ENCODE data around the gene FBN3. TPM values are rescaled to one million over a fixed set of nuclear protein-coding genes. Genes with fewer than 3 reads are reported as not detected.

The FBN3 gene
- total RNA-seq, 8 experiments from 2014 or later = 0.07 to 4.8 (median 3.6) TPM; not detected in 2

DNA sequence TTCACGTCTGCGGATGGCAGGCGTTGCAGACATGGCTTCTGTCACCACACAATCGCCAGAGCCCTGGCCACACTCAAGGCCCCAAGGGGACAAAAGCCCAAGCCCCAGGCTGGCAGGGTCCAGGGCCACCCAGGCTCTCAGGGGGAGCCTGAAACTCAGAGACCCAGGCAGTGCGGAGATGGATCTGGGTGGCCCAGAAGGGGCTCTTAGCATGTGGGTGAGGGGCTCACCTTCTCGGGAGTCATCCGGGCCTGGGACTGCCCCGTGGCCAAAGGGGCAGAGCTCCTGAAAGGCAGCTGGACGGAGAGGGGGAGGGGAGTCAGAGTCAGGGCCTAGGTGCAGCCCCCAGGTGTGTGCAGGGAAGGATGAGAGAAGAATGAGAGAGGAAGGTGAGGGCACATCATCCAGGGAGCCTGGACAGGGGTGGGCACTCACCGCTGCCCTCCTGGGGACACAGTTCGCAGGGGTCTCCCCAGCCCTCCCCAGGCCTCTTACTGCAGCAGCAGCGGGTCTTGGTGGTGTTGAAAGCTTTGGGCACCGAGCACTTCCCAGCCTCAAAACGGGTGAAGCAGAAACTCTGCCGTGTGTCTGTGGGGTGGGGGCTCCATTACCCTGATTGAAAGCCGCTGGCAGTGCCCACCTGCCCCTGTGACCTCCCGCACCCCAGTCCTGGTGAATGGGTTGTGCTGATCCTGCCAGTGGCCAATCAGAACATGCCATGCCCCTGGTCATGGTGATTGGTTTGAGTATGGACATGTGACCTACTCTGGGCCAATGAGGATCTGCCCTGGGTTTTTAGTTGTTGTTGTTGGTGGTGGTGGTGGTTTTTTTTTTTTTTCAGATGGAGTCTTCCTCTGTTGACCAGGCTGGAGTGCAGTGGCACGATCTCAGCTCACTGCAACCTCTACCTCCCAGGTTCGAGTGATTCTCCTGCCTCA, 59.5 kb downstream of the FBN3 start:
- H3K4me1 ChIP-seq (replicated peaks in 1 of 2) = peaks cover 11 to 17% of the 10 kb centered on the region in 2 donors
- H3K27ac ChIP-seq = no peak overlapping the region
- in situ Hi-C loops (cut with MboI; ENCODE audit: low pct_unique_long_range_greater_than_20kb in 2 of 9, low sequenced_read_pairs in 9 of 9, unreplicated experiment in 9 of 9) = no loop called here
- 0 to 100% (median 90%) methylated on average over 1 to 8 of the region's 19 CpGs; no CpG with 5 or more reads in 3 of the 10 experiments for WGBS, 10 experiments
- H3K4me3 ChIP-seq = no peak overlapping the region
- no peak for ATAC-seq (replicated peaks in 6 of 8)

GRCh38 chr19:8088752-8089663, 60.4 kb downstream of the FBN3 start:
- 9 to 87% (median 60%) methylated on average over 3 to 7 of the region's 8 CpGs; no CpG with 5 or more reads in 1 of the 10 experiments for WGBS, 10 experiments
- no peak for ATAC-seq (replicated peaks in 6 of 8)

DNA sequence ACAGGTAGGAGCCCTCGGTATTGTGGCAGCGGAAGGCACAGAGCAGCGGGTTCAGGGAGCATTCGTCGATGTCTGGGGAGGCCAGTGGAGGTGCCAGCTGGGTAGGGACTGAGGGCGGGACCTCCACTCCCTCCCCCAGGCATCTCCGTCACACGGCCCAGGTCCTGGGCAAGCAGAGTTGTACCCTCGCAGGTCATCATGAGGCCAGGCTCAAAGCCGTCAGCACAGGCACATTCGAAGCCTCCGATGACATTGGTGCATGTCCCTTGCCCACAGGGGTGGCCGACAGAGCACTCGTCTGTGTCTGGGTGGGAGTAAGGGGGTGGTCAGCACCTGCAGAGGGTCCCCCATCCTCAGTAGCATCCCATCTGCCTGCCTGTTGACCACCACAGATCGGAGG, 61.5 kb downstream of the FBN3 start:
- WGBS, 10 experiments = 69 to 96% (median 87%) methylated on average over 1 to 5 of the region's 15 CpGs; no CpG with 5 or more reads in 5 of the 10 experiments
- H3K4me3 ChIP-seq = no peak overlapping the region
- H3K4me1 ChIP-seq (replicated peaks in 1 of 2) = peaks cover 11 to 17% of the 10 kb centered on the region in 2 donors
- no peak overlapping the region for H3K27ac ChIP-seq
- in situ Hi-C loops (cut with MboI; ENCODE audit: low pct_unique_long_range_greater_than_20kb in 2 of 9, low sequenced_read_pairs in 9 of 9, unreplicated experiment in 9 of 9) = no loop called here
- ATAC-seq (replicated peaks in 6 of 8) = no peak

More at GRCh38 chr19:8088752-8089663, 60.4 kb downstream of the FBN3 start:
- H3K4me1 ChIP-seq (replicated peaks in 1 of 2) = peaks cover 11 to 17% of the 10 kb centered on the region in 2 donors
- H3K4me3 ChIP-seq = no peak overlapping the region
- H3K27ac ChIP-seq = no peak overlapping the region
- in situ Hi-C loops (cut with MboI; ENCODE audit: low pct_unique_long_range_greater_than_20kb in 2 of 9, low sequenced_read_pairs in 9 of 9, unreplicated experiment in 9 of 9) = no loop called here

GRCh38 chr19:8086849-8087248, 62.5 kb downstream of the FBN3 start:
- WGBS, 10 experiments = 88 to 97% (median 90%) methylated on average over 2 to 10 of the region's 13 CpGs; no CpG with 5 or more reads in 6 of the 10 experiments
- no peak for ATAC-seq (replicated peaks in 6 of 8)
- peaks cover 11 to 17% of the 10 kb centered on the region in 2 donors for H3K4me1 ChIP-seq (replicated peaks in 1 of 2)
- in situ Hi-C loops (cut with MboI; ENCODE audit: low pct_unique_long_range_greater_than_20kb in 2 of 9, low sequenced_read_pairs in 9 of 9, unreplicated experiment in 9 of 9) = no loop called here
- no peak overlapping the region for H3K4me3 ChIP-seq
- H3K27ac ChIP-seq = peak overlapping the region in 1 of 2 donors; percentile 12

GRCh38 chr19:8085598-8086408, 63.6 kb downstream of the FBN3 start:
- 6 to 8% methylated on average over 5 to 6 of the region's 20 CpGs; no CpG with 5 or more reads in 8 of the 10 experiments for WGBS, 10 experiments
- in situ Hi-C loops (cut with MboI; ENCODE audit: low pct_unique_long_range_greater_than_20kb in 2 of 9, low sequenced_read_pairs in 9 of 9, unreplicated experiment in 9 of 9) = no loop called here
- Histone ChIP-seq H3K4me1 (replicated peaks in 1 of 2) (peaks cover 11 to 17% of the 10 kb centered on the region in 2 donors), H3K4me3 (no peak overlapping the region), H3K27ac (peak overlapping the region in 1 of 2 donors; percentile 76)
- peak in 5 of 8 experiments; percentile 79 to 87 (median 85) for ATAC-seq (replicated peaks in 6 of 8)

- in situ Hi-C loops (cut with MboI; ENCODE audit: low pct_unique_long_range_greater_than_20kb in 2 of 9, low sequenced_read_pairs in 9 of 9, unreplicated experiment in 9 of 9) = no loop called here
- Histone ChIP-seq H3K27ac (no peak overlapping the region), H3K4me3 (no peak overlapping the region), H3K4me1 (replicated peaks in 1 of 2) (peaks cover 11 to 17% of the 10 kb centered on the region in 2 donors)
- WGBS, 10 experiments = 0 to 100% (median 71%) methylated on average over 1 to 3 of the region's 13 CpGs; no CpG with 5 or more reads in 5 of the 10 experiments
- no peak for ATAC-seq (replicated peaks in 6 of 8)
Observed at GRCh38 chr19:8084152-8084551, 65.2 kb downstream of the FBN3 start.

DNA sequence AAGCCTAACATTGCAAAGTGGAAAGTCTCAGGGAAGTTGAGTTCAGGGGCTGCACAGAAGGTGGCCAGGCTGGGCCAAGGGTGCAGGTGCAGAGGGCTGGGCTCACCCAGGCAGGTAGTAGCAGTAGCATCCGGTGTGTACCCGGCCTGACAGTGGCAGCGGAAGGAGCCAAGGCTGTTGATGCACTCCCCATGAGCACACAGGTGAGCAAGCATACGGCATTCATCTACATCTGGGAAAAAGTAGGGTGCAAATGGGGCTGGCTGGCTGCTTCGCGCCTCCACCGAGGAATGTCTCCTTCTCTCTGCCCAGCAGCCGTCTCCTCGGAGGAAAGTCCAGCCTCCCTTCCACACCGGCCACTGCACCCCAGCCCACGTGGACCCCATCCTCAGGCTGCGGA, 66.3 kb downstream of the FBN3 start:
- no peak for ATAC-seq (replicated peaks in 6 of 8)
- no peak overlapping the region for H3K27ac ChIP-seq
- no peak overlapping the region for H3K4me3 ChIP-seq
- in situ Hi-C loops (cut with MboI; ENCODE audit: low pct_unique_long_range_greater_than_20kb in 2 of 9, low sequenced_read_pairs in 9 of 9, unreplicated experiment in 9 of 9) = no loop called here
- peaks cover 11 to 17% of the 10 kb centered on the region in 2 donors for H3K4me1 ChIP-seq (replicated peaks in 1 of 2)
- 59 to 100% (median 80%) methylated on average over 1 to 7 of the region's 12 CpGs; no CpG with 5 or more reads in 5 of the 10 experiments for WGBS, 10 experiments

DNA sequence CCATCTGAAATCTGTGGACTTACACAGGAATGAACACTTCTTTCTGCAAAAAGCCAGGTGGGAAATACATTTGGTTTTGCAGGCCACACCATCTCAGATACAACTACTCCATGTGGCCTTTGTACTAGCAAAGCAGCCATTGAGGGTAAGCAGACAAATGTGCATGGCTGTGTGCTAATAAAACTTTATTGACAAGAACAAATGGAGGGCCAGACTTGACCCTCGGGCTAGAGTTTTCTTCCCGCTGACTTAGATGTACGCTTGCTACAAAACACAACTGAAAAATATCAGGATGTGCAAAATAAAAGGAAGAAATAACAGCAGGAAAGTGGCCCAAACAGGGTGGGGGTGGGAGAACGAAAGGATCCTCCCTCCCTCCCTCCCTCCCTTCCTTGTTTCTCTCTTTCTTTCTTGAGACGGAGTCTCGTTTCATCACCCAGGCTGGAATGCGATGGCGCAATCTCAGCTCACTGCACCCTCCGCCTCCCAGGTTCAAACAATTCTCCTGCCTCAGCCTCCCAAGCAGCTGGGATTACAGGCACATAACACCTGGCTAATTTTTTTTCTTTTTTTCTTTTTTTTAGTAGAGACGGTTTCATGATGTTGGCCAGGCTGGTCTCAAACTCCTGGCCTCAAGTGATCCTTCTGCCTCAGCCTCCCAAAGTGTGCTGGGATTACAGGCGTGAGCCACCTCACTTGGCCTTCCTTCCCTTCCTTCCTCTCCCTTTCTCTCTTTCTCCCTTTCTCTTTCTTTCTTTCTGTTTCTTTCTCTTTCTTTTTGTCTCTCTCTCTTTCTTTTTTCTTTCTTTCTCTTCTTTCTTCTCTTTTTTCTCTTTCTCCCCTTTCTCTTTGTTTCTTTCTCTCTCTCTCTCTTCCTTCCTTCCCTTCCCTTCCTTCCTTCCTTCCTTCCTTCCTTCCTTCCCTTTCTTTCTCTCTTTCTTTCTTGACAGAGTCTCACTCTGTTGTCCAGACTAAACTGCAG, 67.5 kb downstream of the FBN3 start:
- Histone ChIP-seq H3K4me3 (no peak overlapping the region), H3K27ac (no peak overlapping the region), H3K4me1 (replicated peaks in 1 of 2) (peaks cover 11 to 17% of the 10 kb centered on the region in 2 donors)
- no peak for ATAC-seq (replicated peaks in 6 of 8)
- WGBS, 10 experiments = 62 to 100% (median 84%) methylated on average over 1 to 10 of the region's 11 CpGs; no CpG with 5 or more reads in 1 of the 10 experiments
- in situ Hi-C loops (cut with MboI; ENCODE audit: low pct_unique_long_range_greater_than_20kb in 2 of 9, low sequenced_read_pairs in 9 of 9, unreplicated experiment in 9 of 9) = no loop called here

GRCh38 chr19:8080832-8081231, 68.6 kb downstream of the FBN3 start:
- Histone ChIP-seq H3K4me1 (replicated peaks in 1 of 2) (peaks cover 4 to 8% of the 10 kb centered on the region in 2 donors), H3K4me3 (no peak overlapping the region), H3K27ac (no peak overlapping the region)
- 47 to 95% (median 71%) methylated on average over 2 to 8 of the region's 12 CpGs; no CpG with 5 or more reads in 6 of the 10 experiments for WGBS, 10 experiments
- in situ Hi-C loops (cut with MboI; ENCODE audit: low pct_unique_long_range_greater_than_20kb in 2 of 9, low sequenced_read_pairs in 9 of 9, unreplicated experiment in 9 of 9) = no loop called here
- ATAC-seq (replicated peaks in 6 of 8) = no peak

DNA sequence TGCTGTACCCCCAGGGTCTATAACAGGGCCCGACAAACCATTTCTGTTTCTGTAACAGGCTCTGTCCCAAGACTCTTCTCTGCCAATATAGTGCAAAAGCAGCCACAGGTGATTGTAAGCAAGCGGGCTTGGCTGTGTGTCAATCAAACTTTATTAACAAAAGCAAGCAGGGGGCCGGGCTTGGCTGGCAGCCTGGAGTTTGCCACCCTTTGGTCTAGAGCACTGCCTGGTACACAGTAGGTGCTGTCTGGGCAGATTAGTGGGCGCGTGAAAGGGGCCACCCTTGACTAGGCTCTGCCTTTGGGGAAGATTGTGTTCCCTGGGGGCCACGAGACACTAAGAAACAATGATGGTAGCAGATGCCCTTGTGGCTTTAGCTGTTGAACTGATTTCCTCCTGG, 69.4 kb downstream of the FBN3 start:
- in situ Hi-C loops (cut with MboI; ENCODE audit: low pct_unique_long_range_greater_than_20kb in 2 of 9, low sequenced_read_pairs in 9 of 9, unreplicated experiment in 9 of 9) = no loop called here

More for the DNA sequence above, 69.4 kb downstream of the FBN3 start:
- H3K4me3 ChIP-seq = no peak overlapping the region
- ATAC-seq (replicated peaks in 6 of 8) = no peak
- peaks cover 0 to under 1% of the 10 kb centered on the region in 2 donors for H3K4me1 ChIP-seq (replicated peaks in 1 of 2)
- 20 to 100% (median 67%) methylated on average over 1 to 3 of the region's 6 CpGs; no CpG with 5 or more reads in 4 of the 10 experiments for WGBS, 10 experiments
- H3K27ac ChIP-seq = no peak overlapping the region

Data from motor neuron (in vitro differentiated cells).